Measurements from ENCODE around the gene RBP5.

The RBP5 gene

GRCh38 chr12:7099290-7099996 lies 29.2 kb downstream of the RBP5 start:
- no peak for FAIRE-seq

DNA sequence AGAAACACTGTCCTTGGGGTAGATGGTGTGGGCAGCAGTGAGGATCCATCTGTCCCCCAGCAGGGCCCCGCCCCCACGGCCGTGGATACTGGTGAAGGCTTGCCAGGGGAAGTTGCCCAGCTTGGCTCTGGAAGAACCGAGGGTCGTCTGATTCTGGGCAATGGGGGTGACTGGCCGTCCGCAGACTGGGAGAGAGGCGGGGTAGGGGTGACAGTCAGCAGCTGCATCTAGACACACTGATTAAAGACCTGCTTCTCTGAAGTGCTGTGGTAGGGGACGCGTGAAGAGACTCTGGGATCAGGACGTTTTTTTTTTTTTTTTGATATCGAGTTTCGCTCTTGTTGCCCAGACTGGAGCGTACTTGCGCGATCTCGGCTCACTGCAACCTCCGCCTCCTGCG lies 31.7 kb downstream of the RBP5 start:
- FAIRE-seq: no peak

DNA sequence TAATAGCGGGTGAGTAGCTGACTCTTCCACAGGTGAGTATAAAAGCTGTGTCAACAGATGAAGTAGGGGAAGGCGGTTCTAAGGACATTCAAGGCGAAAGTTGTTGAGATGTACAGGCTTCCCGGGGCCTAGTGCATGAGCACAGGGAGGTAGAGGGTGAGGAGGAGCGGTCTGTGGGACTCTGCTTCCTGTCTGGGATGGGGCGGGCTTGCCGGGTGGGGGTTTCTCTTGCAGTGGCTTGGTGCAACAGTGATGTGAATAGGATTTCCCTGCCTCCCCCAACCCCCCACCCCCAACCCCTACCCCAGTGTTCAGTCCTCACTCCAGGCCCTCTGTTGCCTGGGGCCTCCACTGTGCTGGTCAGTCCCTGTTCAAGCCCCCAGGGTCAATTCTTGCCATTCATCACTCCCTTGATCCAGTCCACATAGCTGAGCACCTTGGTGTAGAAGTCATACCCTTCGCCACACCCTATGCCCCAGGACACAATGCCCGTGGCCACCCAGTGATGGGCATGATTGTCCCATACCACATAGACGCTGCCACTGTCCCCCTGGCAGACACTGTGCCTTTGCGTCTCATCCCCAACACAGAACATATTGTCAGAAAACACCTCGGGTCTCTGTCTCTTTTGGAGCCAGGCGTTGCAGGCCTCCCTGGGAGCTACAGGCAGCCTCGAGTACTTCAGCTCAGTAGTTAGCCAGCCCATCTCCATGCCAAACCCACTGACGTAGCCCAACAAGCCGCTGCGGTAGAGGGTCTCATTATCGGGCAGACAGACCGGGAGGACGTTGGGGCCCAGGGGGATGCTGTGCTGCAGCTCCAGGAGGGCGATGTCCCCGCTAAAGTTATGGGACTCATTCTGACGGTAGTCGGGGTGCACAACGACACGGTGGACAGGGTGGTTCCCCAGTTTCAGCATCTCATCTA lies 32.4 kb downstream of the RBP5 start:
- FAIRE-seq: no peak

GRCh38 chr12:7093892-7094291 lies 34.8 kb downstream of the RBP5 start:
- FAIRE-seq: no peak

GRCh38 chr12:7093486-7093885 lies 35.2 kb downstream of the RBP5 start:
- no peak for FAIRE-seq

GRCh38 chr12:7092986-7093460 lies 35.7 kb downstream of the RBP5 start:
- FAIRE-seq: no peak

GRCh38 chr12:7092229-7092985 lies 36.3 kb downstream of the RBP5 start, which contains the start of gene C1R:
Gene C1R, minus strand, starts transcription at chr12:7092445. Its CDS starts 57 bp downstream, at chr12:7092388.
- peak; percentile 84 for FAIRE-seq

DNA sequence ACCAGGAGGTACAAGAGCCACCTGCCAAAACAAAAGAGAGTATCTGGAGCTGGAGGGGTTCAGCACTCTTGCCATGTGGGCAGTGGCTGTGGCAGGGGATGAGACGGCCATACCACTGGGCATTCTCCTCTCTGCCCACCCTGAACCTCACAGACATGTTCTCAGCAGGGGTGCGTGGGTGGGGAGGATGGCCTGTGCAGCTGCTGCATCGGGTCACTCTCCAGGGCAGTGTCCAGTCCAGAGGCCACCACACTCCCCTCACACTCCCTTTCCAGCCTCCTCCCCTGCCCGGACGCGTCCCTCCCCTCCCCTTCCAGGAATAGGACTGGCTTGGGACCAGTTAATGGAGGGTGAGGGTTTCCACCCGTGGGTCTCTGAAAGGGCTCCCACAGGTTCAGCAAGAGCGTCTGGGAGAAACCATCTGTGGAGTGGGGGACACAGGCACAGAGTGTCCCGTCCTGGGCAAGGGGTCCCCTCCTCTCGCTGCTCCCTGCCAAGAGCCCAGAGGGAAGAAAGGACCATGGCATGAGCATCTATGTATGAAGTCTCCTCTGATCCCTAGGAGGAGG lies 36.9 kb downstream of the RBP5 start:
- no peak for FAIRE-seq

DNA sequence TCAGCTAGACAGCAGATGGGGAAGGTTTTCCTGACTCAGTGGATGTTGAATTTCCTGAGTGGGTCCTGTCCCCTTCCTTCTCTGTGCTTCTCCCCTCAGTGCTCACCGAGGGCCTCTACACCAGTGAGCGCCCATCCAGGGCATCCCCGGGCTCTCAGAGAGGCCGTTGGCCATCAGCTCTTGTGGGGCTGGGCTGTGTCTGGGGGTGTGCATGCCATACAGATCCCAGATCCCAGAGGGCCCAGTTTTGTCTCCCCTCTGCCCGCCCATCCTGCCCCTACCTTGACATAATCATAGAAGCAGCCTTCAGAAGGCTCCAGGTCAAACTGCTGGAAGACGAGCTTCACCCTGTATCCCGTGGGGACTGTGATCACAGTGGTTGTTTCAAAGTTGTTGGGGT lies 37.5 kb downstream of the RBP5 start:
- FAIRE-seq: no peak

- no peak for FAIRE-seq
Observed at GRCh38 chr12:7090222-7090998, 38.3 kb downstream of the RBP5 start.

DNA sequence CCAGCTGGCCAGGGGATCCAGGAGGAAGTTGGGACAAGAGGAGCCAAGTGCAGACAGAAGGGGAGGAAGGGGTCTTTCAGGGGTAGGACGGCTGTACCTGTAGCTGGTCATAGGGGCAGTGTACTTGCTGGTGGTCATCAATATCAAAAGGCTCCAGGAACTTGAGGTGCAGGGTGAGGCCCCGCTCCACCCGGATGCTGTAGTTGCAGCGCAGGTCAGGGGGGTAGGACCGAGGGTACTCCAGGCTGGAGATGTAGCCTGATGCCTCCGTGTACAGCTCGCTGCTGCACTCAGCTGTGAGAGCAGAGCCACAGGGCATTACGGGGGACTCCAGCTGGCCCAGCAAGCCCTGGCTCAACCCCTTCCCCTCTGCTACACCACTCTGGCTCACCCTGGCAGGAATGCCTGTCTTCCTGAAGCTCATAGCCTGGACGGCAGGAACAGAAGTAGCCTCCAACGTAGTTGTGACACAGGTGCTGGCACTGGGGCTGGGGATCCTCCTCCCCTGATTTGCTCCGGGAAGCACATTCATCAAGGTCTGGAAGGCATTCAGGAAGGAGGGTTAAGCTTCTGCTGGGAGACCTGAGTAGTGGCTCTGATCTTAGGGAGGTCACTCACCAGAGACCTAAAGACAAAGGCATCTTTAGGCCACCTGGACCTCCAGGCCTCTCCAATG lies 39.4 kb downstream of the RBP5 start:
- FAIRE-seq: no peak

GRCh38 chr12:7083125-7083524 lies 45.6 kb downstream of the RBP5 start:
- FAIRE-seq: no peak

- FAIRE-seq: no peak
Observed at GRCh38 chr12:7081037-7081436, 47.7 kb downstream of the RBP5 start.

GRCh38 chr12:7079826-7080125 lies 48.9 kb downstream of the RBP5 start:
- no peak for FAIRE-seq

GRCh38 chr12:7078163-7078562 lies 50.5 kb downstream of the RBP5 start:
- FAIRE-seq: no peak

GRCh38 chr12:7076493-7076892 lies 52.2 kb downstream of the RBP5 start:
- no peak for FAIRE-seq

DNA sequence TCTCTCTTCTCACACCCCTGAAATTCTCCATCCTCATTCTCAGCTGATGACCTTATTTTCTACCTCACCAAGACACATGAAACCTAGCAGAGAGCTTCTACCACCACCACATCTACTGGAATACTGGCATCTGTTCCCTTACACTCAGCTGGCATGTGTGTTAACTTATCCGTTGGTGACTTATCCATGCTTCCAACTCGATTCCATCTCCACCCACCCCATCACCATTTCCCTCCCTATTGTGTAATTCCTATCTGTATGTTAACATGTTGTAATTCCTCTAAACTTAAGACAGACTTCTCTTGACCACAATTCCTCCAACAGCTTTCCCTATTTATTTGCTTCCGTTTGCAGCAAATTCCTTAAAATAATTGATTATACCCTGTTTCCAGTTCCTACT lies 52.8 kb downstream of the RBP5 start:
- no peak for FAIRE-seq

GRCh38 chr12:7075518-7075917 lies 53.2 kb downstream of the RBP5 start:
- no peak for FAIRE-seq

DNA sequence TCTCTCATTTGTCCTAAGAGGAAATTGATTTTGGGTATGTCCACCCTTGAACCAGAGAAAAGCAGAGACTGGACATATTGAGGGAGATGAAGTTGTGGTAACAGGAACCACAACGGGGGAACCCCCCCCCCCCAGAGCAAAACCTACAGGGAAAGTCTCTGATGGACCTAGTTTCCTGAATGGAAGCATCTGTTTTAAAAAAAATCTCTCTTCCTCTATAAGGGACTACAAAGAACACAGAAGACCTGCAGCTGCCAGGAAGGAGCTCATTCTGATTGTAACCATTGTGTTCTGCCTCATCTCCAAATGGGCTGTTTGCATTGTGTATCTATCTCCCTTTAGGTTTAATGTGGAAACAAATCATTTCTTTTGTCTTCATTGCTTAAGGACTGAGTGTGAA lies 54.7 kb downstream of the RBP5 start:
- FAIRE-seq: no peak
